ENCODE results near the gene CELF3. TPM values are rescaled to one million over a fixed set of nuclear protein-coding genes. Genes with fewer than 3 reads are reported as not detected.

Gene CELF3
- total and polyA plus RNA-seq, 9 of the 15 experiments (the other 6 are each of a cell fraction or from before 2014, with no cell fraction given) = not detected

- in situ Hi-C loops (cut with MboI) (loop anchor here (5.0 to 10.0 kb wide), 2 partner anchors 200 to 292 kb away; no protein-coding TSS in a partner anchor), intact Hi-C loops (cut with micrococcal nuclease) (loop anchor here (5.0 to 10.0 kb wide), 3 partner anchors 260 to 545 kb away; partner anchors contain the start of genes RFX5 and VPS72)
- Histone ChIP-seq H3K9ac (ENCODE audit: insufficient read depth in 1 of 2, low read depth in 2 of 2, low read length in 2 of 2) (no peak overlapping the region), H4K20me1 (replicated peaks; ENCODE audit: control insufficient read depth, insufficient read depth, low read length) (no peaks in the 10 kb centered on the region), H3K4me3 (no peak overlapping the region), H2AFZ (ENCODE audit: low read depth, low read length) (no peak overlapping the region), H3K4me1 (replicated peaks in 1 of 2; ENCODE audit: control insufficient read depth in 2 of 2, insufficient read depth in 2 of 2, low read length in 2 of 2) (peaks cover 4 to 9% of the 10 kb centered on the region in 2 experiments; a peak in 4 of 5 replicates), H3K36me3 (ENCODE audit: control insufficient read depth, insufficient read depth, low read length) (no peaks in the 10 kb centered on the region), H3K79me2 (ENCODE audit: control insufficient read depth, insufficient read depth, low read length) (no peaks in the 10 kb centered on the region), H3K27ac (ENCODE audit: extremely low read depth, low read depth, low read length) (no peak overlapping the region), H3K9me1 (ENCODE audit: control insufficient read depth, insufficient read depth, low read length) (no peaks in the 10 kb centered on the region), H3K27me3 (ENCODE audit: control insufficient read depth in 2 of 2, insufficient read depth in 2 of 2, low read length in 2 of 2) (peaks cover 12 to 16% of the 10 kb centered on the region in 2 experiments), H3K4me2 (ENCODE audit: insufficient read depth, low read length) (no peak overlapping the region), H3K9me3 (replicated peaks; ENCODE audit: control insufficient read depth, insufficient read depth, low read depth, low read length) (peaks cover 11% of the 10 kb centered on the region)
- no peak for FAIRE-seq
- WGBS (ENCODE audit: insufficient coverage, low coverage, missing lambda C conversion rate) = 15% methylated on average over 2 of the region's 2 CpGs
- BruUV-seq (replicated peaks) = no TSS peak
- ChIA-PET CTCF (ENCODE audit: low intra/inter-chr PET ratio) (no interaction called here), POLR2A (interaction anchor here (0.5 kb wide), 1 partner anchor 443 kb away, joined by 3 read pairs; no protein-coding TSS in a partner anchor)
- DNase-seq (ENCODE audit: extremely low read depth in 1 of 4, low spot score in 3 of 4) = no peak
- no peak for ATAC-seq
- TF ChIP-seq ZNF263 (CRISPR knock-in tag; IDR thresholded peaks at IDR 0.05; ENCODE audit: borderline replicate concordance) = no peak
- no peak for TF ChIP-seq RAD51 (IDR thresholded peaks at IDR 0.05; ENCODE audit: borderline replicate concordance, low read depth)
- TF ChIP-seq ZBTB40 (IDR thresholded peaks at IDR 0.05) = no peak
- no peak for TF ChIP-seq ZBTB40 (CRISPR knock-in tag; IDR thresholded peaks at IDR 0.05)
- TF ChIP-seq FOXP1 (CRISPR knock-in tag; IDR thresholded peaks at IDR 0.05) = no peak
- no peak for TF ChIP-seq HSF4 (CRISPR knock-in tag; IDR thresholded peaks at IDR 0.05; ENCODE audit: borderline replicate concordance)
- TF ChIP-seq USF2 (CRISPR knock-in tag; IDR thresholded peaks at IDR 0.05) = no peak
- TF ChIP-seq HOMEZ (CRISPR knock-in tag; IDR thresholded peaks at IDR 0.05) = no peak
- TF ChIP-seq DPF2 (IDR thresholded peaks at IDR 0.05) = no peak
These were observed 20.4 kb upstream of the CELF3 start for GRCh38 chr1:151737026-151737425.
